Liver (tissue), 9 donors: ENCODE results near the gene ADAR. TPM values are rescaled to one million over a fixed set of nuclear protein-coding genes. Genes with fewer than 3 reads are reported as not detected.

Experiments used
- DNase-seq: peaks from one replicate; pipeline ENCODE4 v3.0.0-alpha.2; 2017; ENCODE audit warnings: low spot score
- H3K27ac ChIP-seq, 2 donors: one replicate each; pipeline ENCODE4 v1.7.0; 2013; ENCODE audit warnings: inconsistent platforms in 2 of 2, low read length in 2 of 2, control low read depth in 1 of 2, low read depth in 1 of 2, mild to moderate bottlenecking in 1 of 2
- H3K27me3 ChIP-seq, 4 donors: one replicate each; pipeline versions ENCODE4 v1.6.1 to v1.7.0; 2013; ENCODE audit warnings: low read length in 3 of 4, inconsistent platforms in 1 of 4, mild to moderate bottlenecking in 1 of 4, moderate library complexity in 1 of 4; ENCODE audit not compliant: control insufficient read depth in 4 of 4, insufficient read depth in 4 of 4
- H3K36me3 ChIP-seq, 4 donors: one replicate each; pipeline versions ENCODE4 v1.6.1 to v1.7.0; 2013; ENCODE audit warnings: low read length in 3 of 4, mild to moderate bottlenecking in 3 of 4, low read depth in 1 of 4, moderate library complexity in 1 of 4; ENCODE audit not compliant: control insufficient read depth in 4 of 4, insufficient read depth in 3 of 4
- H3K4me1 ChIP-seq, 4 donors: one replicate each; pipeline versions ENCODE4 v1.6.1 to v1.7.0; 2013; ENCODE audit warnings: low read length in 3 of 4, mild to moderate bottlenecking in 3 of 4, moderate library complexity in 1 of 4; ENCODE audit not compliant: control insufficient read depth in 4 of 4, insufficient read depth in 4 of 4
- H3K4me3 ChIP-seq, 3 donors: one replicate each; pipeline versions ENCODE4 v1.6.1 to v1.7.0; 2013; ENCODE audit warnings: low read length in 3 of 3, control low read depth in 1 of 3, low read depth in 1 of 3, mild to moderate bottlenecking in 1 of 3
- H3K9ac ChIP-seq, 2 donors: one replicate each; pipeline ENCODE4 v1.7.0; 2013; ENCODE audit warnings: low read length in 2 of 2, mild to moderate bottlenecking in 2 of 2, moderate library complexity in 2 of 2, control low read depth in 1 of 2, low read depth in 1 of 2
- H3K9me3 ChIP-seq, 4 donors: one replicate each; pipeline versions ENCODE4 v1.6.1 to v1.7.0; 2013; ENCODE audit warnings: low read length in 3 of 4; ENCODE audit not compliant: control insufficient read depth in 4 of 4
- EGR1 ChIP-seq, 2 donors: IDR thresholded peaks; 2 replicates each; pipeline ENCODE4 v1.6.1; 2016 to 2018; ENCODE audit warnings: antibody characterized with exemption in 2 of 2, low read depth in 2 of 2
- FOXA2 ChIP-seq: IDR thresholded peaks from 2 replicates; pipeline ENCODE4 v1.6.1; 2016; ENCODE audit warnings: antibody characterized with exemption
- GABPA ChIP-seq, 2 donors: IDR thresholded peaks in 1 of 2; conservative IDR thresholded peaks in 1 of 2; 2 replicates each; pipeline ENCODE4 v1.6.1; 2016; ENCODE audit warnings: antibody characterized with exemption in 2 of 2, mild to moderate bottlenecking in 1 of 2, moderate library complexity in 1 of 2
- HNF4A ChIP-seq, 2 donors: conservative IDR thresholded peaks; 2 replicates each; pipeline ENCODE4 v1.6.1; 2016; ENCODE audit warnings: antibody characterized with exemption in 2 of 2, mild to moderate bottlenecking in 2 of 2
- RAD21 ChIP-seq, 2 donors: IDR thresholded peaks; 2 replicates each; pipeline ENCODE4 v1.6.1; 2016; ENCODE audit warnings: antibody characterized with exemption in 2 of 2, mild to moderate bottlenecking in 2 of 2
- RXRA ChIP-seq, 2 donors: IDR thresholded peaks; 2 replicates each; pipeline ENCODE4 v1.6.1; 2017 to 2018; ENCODE audit warnings: antibody characterized with exemption in 2 of 2, mild to moderate bottlenecking in 1 of 2
- SP1 ChIP-seq: IDR thresholded peaks from 2 replicates; pipeline ENCODE4 v1.6.1; 2018; ENCODE audit warnings: antibody characterized with exemption, mild to moderate bottlenecking
- YY1 ChIP-seq: IDR thresholded peaks from 2 replicates; pipeline ENCODE4 v1.6.1; 2016; ENCODE audit warnings: antibody characterized with exemption, mild to moderate bottlenecking
- WGBS: extraction: QIAGEN DNeasy Blood & Tissue Kit; methylation state at CpG from one replicate; pipeline ENCODE4 v1.1.7; 2013; 5-methylcytosine and 5-hydroxymethylcytosine counted together
- polyA plus RNA-seq, 2 donors: library from polyadenylated mRNA; stranded (reverse) in 1 of 2; unstranded in 1 of 2; fragments of 200-250 nt in 1 of 2; fragments of >200 nt in 1 of 2; fragmentation: Nextera tagmentation in 1 of 2; extraction: Ambion mirVana in 1 of 2; gene quantifications; one replicate each; pipeline versions ENCODE4 v1.2.1 to v1.2.3, GENCODE V29; 2013 to 2015
- total RNA-seq, 2 donors: library from RNA; depleted of rRNA; stranded (reverse); fragments of >200 nt; gene quantifications; one replicate each; pipeline ENCODE4 v1.2.3, GENCODE V29; 2014
- TF ChIP-seq, protein P1 (sequence below): fragments of 150-350 bp; IDR thresholded peaks from 2 replicates; pipeline ENCODE4 v1.5.1; 2017; ENCODE audit warnings: improper control_type of control experiment, low read depth, low read length; ENCODE audit not compliant: missing input control
- TF ChIP-seq, protein P2 (sequence below): IDR thresholded peaks from 2 replicates; pipeline ENCODE4 v1.6.1; 2016; ENCODE audit warnings: antibody characterized with exemption
- TF ChIP-seq, protein P3 (sequence below): IDR thresholded peaks from 2 replicates; pipeline ENCODE4 v1.6.1; 2016; ENCODE audit warnings: antibody characterized with exemption, mild to moderate bottlenecking
- TF ChIP-seq, protein P4 (sequence below): IDR thresholded peaks from 2 replicates; pipeline ENCODE4 v1.6.1; 2016; ENCODE audit warnings: antibody characterized with exemption
- donor health status: healthy.
- donor health status: healthy.
- donor health status: healthy.
- donor health status: healthy.
- donor health status: healthy.

ADAR gene
- total and polyA plus RNA-seq, 4 donors = 39.3 to 76.1 (median 51.1) TPM

DNA sequence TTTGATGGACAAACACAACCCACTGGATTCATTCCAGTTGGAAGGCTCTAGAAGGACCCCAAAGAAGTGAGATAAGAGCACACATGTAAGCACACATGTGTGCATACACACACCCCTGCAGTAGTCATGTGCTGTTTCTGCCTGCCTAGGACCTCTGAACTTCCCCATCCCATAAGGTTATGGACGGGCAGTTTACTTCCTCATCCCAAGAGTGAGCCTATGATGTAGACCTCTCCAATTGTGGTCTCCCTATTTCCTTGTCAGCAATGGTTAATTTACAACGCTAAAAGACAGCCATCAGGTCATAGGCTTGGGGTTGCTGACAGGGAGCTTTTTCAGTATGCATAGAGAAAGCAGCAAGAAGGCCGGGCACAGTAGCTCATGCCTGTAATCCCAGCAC lies 15.4 kb upstream of the ADAR start:
- Histone ChIP-seq H3K27me3 (no peaks in the 10 kb centered on the region), H3K27ac (no peak overlapping the region), H3K36me3 (no peaks in the 10 kb centered on the region), H3K4me3 (no peak overlapping the region), H3K4me1 (peaks cover 0 to 15% (median 9%) of the 10 kb centered on the region in 4 donors), H3K9me3 (no peaks in the 10 kb centered on the region), H3K9ac (no peak overlapping the region)
- DNase-seq = no peak
- 88% methylated on average over 3 of the region's 3 CpGs for WGBS
- no peak for TF ChIP-seq YY1
- TF ChIP-seq RXRA (IDR thresholded peaks at IDR 0.05) = peak in 1 of 2 donors; percentile 13

DNA sequence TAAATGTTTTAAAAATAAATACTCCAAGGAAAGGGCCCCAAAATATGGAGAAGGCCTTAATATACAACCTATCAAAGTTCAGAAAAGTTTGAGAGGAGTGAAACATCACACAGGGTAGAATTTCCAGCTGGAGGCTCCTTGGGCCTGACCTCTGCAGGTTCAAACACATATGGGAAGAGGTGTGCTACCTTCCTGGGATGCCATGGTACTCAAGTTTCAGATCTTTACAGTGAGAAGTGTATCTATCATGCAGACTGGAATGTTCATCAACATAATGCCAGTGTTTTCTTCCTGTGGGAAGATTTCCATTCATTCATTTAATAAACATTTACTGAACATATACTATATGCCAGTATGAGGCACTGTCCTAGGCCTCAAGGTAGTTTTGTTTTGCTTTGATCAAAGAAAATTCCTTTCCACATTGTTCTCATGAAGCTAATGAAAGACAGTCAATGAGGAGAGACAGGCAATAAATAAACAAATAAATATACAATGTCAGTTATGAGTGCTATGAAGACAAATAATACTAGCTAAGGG lies 14.6 kb upstream of the ADAR start:
- Histone ChIP-seq H3K9ac (no peak overlapping the region), H3K27ac (no peak overlapping the region), H3K4me1 (peaks cover 0 to 15% (median 9%) of the 10 kb centered on the region in 4 donors), H3K27me3 (no peaks in the 10 kb centered on the region), H3K4me3 (no peak overlapping the region), H3K9me3 (no peaks in the 10 kb centered on the region), H3K36me3 (no peaks in the 10 kb centered on the region)
- DNase-seq = no peak
- TF ChIP-seq HNF4A (conservative IDR thresholded peaks at IDR 0.05) (no peak), RAD21 (IDR thresholded peaks at IDR 0.05) (no peak)

DNA sequence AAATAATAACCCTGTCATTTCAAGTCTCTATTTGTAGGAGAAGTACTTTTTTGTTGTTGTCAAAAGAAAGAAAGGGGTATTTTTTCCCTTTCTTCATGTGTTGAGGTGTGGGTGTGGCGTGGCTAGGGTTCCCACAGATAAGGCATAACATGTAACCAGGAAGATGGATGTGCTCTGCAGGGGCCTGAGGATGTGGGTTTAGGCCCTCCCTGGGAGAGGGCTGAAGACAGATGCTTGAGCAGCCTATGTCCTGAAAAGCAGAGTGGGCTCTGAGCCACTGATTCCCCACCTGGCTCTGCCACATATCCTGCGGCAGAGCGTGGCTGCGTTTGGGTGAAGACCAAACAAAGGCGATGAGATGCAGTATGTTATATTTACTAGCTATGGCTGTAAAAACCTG lies 13.9 kb upstream of the ADAR start:
- H3K9ac ChIP-seq = no peak overlapping the region
- TF ChIP-seq, protein P1, sequence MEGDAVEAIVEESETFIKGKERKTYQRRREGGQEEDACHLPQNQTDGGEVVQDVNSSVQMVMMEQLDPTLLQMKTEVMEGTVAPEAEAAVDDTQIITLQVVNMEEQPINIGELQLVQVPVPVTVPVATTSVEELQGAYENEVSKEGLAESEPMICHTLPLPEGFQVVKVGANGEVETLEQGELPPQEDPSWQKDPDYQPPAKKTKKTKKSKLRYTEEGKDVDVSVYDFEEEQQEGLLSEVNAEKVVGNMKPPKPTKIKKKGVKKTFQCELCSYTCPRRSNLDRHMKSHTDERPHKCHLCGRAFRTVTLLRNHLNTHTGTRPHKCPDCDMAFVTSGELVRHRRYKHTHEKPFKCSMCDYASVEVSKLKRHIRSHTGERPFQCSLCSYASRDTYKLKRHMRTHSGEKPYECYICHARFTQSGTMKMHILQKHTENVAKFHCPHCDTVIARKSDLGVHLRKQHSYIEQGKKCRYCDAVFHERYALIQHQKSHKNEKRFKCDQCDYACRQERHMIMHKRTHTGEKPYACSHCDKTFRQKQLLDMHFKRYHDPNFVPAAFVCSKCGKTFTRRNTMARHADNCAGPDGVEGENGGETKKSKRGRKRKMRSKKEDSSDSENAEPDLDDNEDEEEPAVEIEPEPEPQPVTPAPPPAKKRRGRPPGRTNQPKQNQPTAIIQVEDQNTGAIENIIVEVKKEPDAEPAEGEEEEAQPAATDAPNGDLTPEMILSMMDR = no peak
- TF ChIP-seq, protein P2, sequence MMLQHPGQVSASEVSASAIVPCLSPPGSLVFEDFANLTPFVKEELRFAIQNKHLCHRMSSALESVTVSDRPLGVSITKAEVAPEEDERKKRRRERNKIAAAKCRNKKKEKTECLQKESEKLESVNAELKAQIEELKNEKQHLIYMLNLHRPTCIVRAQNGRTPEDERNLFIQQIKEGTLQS = no peak
- TF ChIP-seq EGR1 (IDR thresholded peaks at IDR 0.05; ENCODE audit: low read depth in 2 of 2) = no peak
- TF ChIP-seq, protein P3, sequence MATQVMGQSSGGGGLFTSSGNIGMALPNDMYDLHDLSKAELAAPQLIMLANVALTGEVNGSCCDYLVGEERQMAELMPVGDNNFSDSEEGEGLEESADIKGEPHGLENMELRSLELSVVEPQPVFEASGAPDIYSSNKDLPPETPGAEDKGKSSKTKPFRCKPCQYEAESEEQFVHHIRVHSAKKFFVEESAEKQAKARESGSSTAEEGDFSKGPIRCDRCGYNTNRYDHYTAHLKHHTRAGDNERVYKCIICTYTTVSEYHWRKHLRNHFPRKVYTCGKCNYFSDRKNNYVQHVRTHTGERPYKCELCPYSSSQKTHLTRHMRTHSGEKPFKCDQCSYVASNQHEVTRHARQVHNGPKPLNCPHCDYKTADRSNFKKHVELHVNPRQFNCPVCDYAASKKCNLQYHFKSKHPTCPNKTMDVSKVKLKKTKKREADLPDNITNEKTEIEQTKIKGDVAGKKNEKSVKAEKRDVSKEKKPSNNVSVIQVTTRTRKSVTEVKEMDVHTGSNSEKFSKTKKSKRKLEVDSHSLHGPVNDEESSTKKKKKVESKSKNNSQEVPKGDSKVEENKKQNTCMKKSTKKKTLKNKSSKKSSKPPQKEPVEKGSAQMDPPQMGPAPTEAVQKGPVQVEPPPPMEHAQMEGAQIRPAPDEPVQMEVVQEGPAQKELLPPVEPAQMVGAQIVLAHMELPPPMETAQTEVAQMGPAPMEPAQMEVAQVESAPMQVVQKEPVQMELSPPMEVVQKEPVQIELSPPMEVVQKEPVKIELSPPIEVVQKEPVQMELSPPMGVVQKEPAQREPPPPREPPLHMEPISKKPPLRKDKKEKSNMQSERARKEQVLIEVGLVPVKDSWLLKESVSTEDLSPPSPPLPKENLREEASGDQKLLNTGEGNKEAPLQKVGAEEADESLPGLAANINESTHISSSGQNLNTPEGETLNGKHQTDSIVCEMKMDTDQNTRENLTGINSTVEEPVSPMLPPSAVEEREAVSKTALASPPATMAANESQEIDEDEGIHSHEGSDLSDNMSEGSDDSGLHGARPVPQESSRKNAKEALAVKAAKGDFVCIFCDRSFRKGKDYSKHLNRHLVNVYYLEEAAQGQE = no peak
- no peak for TF ChIP-seq SP1
- no peak for TF ChIP-seq FOXA2
- TF ChIP-seq, protein P4, sequence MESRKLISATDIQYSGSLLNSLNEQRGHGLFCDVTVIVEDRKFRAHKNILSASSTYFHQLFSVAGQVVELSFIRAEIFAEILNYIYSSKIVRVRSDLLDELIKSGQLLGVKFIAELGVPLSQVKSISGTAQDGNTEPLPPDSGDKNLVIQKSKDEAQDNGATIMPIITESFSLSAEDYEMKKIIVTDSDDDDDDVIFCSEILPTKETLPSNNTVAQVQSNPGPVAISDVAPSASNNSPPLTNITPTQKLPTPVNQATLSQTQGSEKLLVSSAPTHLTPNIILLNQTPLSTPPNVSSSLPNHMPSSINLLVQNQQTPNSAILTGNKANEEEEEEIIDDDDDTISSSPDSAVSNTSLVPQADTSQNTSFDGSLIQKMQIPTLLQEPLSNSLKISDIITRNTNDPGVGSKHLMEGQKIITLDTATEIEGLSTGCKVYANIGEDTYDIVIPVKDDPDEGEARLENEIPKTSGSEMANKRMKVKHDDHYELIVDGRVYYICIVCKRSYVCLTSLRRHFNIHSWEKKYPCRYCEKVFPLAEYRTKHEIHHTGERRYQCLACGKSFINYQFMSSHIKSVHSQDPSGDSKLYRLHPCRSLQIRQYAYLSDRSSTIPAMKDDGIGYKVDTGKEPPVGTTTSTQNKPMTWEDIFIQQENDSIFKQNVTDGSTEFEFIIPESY = no peak
- no peak for TF ChIP-seq GABPA (IDR thresholded peaks at IDR 0.05 in 1 of 2, conservative IDR thresholded peaks at IDR 0.05 in 1 of 2)
- WGBS = 88% methylated on average over 5 of the region's 5 CpGs
- H3K4me3 ChIP-seq = no peak overlapping the region
- DNase-seq = no peak
- H3K27ac ChIP-seq = no peak overlapping the region
- no peaks in the 10 kb centered on the region for H3K27me3 ChIP-seq
- H3K4me1 ChIP-seq = peaks cover 0 to 10% (median 7%) of the 10 kb centered on the region in 4 donors
- no peaks in the 10 kb centered on the region for H3K36me3 ChIP-seq
- no peaks in the 10 kb centered on the region for H3K9me3 ChIP-seq
